COLO829 (cell line): ENCODE measurements around the gene SNRK.
A peak's percentile ranks its signal among the peaks of the same experiment; 100 is the strongest.

Experiments used
- DNase-seq: peaks from one replicate; pipeline ENCODE4 v3.0.0; 2012; ENCODE audit warnings: low spot score

The SNRK gene, protein sequence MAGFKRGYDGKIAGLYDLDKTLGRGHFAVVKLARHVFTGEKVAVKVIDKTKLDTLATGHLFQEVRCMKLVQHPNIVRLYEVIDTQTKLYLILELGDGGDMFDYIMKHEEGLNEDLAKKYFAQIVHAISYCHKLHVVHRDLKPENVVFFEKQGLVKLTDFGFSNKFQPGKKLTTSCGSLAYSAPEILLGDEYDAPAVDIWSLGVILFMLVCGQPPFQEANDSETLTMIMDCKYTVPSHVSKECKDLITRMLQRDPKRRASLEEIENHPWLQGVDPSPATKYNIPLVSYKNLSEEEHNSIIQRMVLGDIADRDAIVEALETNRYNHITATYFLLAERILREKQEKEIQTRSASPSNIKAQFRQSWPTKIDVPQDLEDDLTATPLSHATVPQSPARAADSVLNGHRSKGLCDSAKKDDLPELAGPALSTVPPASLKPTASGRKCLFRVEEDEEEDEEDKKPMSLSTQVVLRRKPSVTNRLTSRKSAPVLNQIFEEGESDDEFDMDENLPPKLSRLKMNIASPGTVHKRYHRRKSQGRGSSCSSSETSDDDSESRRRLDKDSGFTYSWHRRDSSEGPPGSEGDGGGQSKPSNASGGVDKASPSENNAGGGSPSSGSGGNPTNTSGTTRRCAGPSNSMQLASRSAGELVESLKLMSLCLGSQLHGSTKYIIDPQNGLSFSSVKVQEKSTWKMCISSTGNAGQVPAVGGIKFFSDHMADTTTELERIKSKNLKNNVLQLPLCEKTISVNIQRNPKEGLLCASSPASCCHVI

DNA sequence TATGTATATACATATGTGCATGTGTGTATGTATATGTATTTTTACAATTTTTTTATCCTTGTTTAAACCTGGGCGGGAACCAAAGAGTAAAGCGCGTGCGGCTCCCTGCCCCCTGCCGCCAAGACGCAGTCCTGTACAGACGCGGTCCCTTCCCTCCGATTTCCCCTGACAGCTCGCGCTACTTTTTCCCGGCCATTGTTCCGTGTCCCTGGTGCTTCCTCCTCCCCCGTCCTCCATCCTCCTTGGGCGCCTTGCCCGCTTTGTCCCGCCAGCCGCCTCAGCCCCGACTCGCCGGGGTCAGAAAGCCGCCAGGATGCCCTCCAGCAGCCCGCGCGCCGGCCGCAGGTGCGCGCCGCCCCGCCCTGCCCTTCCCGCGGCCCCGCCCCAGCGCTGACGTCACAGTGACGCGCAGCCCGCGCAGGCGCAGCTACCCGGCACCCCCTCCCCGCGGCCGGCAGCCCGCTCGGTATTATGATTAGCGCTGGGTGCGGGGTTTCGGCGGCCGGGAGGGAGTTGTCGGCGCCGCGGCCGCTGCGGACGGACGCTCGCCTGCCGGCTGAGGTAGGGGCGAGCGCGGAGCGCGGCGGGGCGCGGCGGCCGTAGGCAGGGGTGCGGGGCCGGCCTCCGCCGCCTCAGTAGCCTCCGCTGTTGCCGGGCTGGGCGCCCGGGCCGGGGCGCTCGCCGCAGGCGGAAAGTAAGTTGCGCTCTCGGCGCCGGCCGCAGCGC is at the start of gene SNRK:
Gene SNRK (plus strand): TSS at position 426 of the 726 bp plus-strand sequence. CDS start 16,664 bp downstream, outside the sequence.
- peak; percentile 93 for DNase-seq

DNA sequence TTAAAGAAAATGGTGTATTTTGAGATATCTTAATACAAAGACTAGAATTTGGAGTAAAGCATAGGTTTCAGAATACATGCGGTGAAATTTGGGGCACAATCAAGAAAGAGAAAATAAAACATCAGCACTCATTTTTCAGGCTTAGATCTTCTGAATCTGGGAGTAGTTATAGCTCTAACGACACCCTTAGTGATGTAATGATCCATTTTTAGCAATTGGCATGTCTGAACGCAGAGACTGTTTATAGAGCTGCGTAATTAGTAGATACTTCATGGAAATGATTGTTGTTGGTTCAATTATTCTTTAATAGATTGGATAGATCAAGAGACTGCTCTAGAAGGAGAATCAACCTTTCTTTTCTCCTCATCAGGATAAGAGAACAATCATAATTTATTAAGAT is 47.5 kb upstream of the SNRK start:
- DNase-seq = no peak

DNA sequence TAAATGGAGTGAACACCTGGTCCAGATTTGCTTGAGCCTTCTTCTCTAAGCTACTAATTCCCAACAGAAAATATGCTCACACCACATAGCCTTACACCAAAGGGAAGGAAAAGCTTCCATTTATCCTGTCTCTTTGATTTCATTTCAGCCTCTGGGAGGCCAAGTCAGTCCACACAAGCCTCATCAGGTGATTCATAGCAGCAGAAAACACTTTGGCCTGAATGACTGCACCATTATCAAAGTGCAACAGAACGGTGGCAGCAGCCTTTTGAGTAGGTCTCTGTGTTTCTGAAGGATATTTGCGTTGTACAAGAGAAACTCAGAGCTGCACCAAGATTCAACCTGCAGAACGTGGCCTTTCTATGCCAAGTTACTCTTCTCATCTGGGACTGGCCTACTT is 46.6 kb upstream of the SNRK start:
- DNase-seq = no peak

DNA sequence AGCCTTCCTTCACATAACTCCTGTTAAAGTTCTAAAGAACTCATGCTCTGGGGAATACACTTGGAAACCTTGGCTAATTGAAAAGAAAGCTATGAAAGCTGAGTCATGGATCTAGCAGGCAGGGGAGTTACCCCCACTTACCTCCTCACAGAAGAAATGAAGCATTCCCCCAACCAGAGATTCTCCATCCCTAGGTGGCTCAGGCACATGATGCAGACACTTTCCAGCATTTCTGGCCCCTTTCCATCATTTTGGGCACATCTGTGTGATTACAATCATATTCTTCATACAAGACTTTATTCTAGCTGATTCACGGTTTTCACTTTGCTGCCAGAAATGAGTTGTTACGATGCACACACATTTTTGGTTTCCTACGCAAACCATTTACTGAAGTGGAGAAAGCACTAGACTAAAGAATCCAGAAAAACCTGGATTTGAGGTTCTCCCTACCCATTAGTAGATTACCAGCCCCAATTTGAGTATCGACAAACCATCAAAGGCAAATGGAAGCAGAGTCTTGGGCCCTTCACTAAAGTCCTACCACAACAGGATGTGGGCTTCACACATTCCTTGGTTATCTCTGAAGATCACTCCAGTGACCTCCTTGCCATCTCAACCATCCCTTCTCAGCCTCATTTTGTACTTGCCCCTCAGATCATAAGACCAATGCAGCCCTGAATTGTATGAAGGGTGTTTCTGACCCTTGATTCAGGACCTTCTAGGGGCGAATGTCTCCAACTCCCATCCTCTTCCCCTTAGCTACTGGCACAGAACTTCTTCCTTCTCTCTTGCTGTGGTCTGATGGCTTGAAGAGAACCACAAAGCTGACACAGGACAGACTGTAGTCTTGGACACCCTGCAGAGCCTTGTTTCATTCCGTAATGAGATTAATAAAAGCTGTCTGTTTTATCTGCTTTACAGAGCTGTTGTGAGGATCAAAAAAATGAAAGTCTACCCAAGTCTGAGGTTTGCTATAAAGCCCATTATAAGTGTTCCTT is 42.5 kb upstream of the SNRK start:
- DNase-seq = no peak

DNA sequence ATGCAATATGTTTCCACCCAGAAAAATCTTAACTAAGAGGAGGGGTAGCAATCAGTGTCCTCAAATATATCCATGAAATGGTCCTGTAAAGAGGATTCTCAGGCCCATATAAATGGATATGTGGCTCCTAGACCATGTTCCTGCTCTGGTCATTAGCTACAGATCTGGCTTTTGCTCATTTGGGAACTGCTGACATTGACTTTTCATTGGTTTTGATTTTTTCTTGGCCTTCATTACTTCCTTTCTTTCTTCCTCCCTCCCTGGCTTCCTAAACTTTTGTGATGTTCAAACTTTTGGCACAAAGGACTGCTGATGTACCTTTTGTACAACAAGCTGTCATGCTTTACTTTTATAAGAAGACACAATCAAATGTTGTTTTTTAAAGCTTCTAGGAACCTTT is 41.6 kb upstream of the SNRK start:
- DNase-seq = no peak

DNA sequence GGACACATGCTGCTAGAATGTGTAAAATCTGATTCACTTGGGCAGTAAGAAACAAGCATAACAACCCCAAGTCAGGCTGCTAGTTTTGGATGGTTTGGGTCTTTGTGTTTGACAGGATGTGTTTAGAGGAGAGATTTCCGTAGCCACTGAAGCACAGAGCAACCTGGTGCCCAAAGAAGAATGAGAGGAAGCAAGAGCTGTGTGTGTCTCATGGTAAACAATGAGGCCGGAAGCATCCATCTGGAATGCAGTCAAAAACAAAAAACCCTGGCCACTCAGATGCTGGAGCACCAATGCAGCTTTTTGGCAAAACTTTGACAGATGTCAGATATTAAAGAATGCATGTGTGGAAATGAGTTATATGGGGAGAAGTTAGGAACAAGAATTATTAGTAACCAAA is 39.4 kb upstream of the SNRK start:
- no peak for DNase-seq

DNA sequence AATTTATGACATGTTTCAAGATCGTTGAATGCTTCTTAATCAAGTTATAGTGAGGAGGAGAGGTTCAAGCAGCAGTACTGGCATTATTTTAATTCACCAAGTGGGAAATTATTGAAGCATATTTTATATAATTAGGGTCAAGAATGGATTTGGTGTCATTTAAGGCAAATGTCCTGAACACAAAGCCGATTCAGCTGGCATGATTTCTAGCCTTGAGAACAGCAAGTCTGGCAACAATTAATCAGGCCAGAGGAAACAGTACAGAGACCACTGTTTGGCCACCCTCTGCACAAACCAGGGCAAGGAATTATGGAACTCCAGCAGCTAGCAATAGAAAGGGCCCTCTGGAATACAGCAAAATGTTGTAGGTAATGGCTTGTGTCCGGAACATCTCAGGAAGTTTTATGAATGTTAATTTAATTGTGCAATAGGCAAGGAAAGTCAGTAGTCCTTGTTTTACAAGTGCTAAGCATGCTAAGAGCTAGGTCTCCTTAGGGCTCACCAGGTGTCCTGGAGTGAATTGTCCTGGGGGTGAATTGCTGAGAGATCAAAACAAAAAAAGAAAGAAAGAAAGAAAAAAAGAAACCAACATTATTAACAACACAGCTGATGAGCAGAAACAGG is 38.7 kb upstream of the SNRK start:
- no peak for DNase-seq

DNA sequence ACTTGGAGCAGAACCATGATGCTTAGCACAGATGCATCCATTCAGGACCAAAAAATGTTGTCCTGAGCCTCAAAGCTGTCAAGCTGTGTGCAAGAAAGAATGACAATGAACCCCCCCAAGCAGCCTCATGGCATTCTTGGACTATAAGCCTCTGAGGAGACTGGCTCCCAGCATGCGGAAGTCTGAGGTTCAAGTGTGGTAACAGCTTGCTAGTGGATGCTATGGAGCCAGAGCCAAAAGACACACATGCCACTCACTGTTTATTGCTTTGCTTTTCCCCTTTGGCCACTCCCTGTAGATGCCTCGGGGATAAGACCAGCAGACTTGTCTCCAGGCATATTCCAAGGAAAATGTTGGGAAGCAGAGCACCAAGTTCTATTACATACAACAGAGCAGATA is 38.2 kb upstream of the SNRK start:
- DNase-seq = no peak

DNA sequence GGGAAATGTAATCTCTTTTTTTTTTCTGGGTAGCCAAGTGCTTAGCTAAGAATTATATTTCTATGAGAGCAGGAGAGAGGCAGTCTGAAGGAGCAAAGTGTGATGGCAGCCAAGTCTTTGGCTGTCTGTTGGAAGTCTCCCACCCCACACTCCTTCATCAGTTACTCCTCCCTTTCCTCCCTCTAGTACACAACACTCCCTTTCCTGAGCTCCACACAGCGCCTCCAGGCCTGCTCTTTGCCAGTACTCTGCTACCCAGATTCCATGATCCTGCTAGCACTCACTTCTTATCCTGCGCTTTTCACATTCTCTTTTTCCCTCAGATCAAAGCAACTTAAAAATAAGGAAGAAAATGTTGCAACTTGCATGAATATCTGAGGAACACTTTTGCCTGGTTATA is 37.4 kb upstream of the SNRK start:
- no peak for DNase-seq

DNA sequence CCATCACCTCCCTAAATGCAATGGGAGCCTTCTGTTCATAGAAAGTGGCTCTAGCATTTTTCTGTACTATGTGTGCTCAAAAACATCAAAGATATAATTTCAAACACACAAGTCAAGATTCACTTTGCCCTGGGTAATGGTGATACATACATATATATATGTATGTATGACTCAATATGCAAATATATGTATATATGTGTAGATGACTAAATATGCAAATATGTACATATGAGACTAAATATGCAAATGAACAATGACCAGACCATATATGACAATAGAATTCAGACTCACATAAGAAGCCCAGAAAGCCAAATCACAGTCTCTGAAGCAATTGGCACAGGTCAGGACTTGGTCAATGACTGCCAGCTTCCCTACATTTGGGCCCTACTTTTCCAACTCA is 36.9 kb upstream of the SNRK start:
- DNase-seq = no peak

DNA sequence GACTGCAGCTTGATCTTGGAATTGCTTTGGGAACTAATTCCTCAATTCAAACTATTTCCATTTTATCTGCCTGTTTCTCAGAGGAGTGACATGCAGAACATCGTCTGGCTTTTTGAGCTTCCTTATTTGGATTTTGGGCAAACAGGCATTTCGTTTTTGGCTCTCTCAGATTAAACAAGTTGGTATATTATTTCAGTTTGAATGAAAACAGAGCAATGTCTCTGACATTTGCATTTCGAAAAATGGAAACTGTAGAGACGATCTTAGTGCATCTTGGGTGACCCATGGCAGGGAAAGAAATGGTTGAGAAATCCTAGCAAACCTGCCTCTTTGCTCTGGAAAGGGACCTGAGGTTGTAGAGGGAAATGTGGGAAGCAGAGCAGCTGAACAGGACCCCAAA is 33.0 kb upstream of the SNRK start:
- DNase-seq = no peak

DNA sequence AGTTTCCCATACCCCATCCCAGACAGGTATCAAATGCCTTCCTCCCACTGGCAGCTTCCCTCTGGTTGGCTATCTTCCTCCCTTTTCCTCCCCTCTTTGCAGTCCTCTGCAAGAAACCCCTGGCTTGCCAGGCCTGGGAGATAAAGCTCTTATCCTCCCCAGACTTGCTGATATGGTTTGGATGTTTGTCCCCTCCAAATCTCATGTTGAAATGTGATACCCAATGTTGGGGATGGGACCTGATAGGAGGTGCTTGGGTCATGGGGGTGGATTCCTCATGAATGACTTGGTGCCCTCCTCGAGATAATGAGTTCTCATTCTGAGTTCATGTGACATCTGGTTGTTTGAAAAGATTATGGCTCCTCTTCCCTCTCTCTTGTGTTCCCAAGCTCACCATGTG is 32.2 kb upstream of the SNRK start:
- no peak for DNase-seq

DNA sequence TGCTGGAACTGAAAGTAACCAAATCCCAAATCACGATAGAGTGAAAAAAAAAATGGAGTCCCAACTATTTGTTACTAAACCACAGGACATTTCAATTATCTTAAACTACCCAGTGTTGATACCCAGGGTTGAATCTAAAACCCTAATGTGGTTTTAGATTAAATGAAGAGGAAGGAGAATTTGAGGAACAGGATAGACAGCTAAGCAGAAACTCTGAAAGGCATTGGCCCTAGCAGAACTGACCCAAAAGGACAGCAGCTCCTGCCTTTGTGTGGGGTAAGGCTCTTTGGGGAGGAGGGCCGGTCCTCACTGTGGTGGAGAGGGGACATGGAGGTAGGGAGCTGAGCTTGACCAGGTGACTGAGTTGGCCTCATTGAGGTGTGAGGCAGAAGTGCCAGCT is 30.7 kb upstream of the SNRK start:
- no peak for DNase-seq

DNA sequence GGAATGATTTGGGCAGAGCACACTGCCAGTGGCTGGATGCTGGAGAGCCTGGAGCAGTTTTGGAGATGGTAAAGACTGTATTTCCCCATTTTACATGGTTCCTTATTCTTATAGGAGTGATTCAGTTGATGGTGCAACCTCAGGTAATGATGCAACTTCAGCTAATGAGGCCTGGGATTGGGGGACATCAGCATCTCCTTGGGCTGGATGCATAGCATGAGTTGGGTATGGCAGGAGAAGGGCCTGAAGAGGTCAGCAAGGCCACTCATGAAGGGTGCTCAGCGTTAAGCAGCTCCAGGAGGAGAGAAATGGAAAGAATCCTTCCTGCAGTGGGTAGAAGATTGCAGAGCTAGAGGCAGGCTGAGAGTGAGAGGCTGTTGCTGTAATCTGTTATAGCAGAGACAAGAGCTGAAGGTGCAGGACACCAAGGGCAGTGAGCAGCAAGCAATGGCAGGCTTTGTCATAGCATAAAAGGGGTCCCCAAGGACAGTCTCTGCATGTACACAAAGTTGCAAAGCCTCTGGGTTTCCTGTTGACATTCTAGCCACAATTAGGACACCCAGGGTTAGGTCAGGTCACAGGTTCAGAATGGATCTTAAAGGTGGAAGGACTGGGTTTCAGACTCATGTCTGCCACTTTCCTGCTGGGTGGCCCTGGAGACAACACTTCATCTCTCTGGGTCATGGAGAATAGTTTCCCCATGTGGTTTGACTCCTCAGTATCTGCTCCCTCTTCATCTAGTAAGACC is 29.5 kb upstream of the SNRK start:
- no peak for DNase-seq

DNA sequence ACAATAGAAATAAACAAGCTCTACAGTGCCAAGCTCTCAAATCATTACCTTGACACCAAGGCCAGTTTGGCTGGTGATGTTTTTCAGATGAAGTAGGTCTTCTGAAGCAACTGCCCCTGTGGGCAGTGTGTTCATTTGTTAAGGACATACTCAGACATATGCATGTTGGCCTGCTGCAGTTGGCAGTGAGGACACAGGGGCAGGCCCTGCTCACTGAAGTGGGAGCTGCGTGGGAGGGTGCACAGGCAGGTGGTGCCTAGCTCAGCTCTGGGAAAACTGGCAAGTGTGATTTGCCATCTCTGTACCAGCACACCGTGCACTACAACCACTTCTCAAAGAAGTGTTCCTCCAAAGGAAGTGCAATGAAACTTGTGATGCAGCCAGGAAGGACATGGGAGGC is 28.5 kb upstream of the SNRK start:
- DNase-seq = no peak

DNA sequence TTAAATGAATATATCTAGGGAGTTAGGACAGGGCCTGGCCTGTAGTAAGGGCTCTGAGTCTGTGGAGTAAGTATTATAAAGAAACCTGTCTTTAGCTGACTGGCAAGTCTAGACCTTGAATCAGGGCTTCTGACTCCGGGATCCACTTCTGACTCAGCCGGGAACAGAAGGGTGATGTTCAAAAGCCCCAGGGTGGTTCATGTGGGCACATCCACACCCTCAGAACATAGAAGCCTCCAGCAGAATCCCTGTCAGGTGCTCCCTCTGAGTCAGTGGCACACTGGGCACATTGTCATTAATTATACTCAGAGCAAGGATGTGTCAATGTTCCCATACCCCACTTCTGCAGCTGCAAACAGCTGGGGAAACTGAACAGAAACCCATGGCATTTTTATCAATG is 26.7 kb upstream of the SNRK start:
- peak; percentile 81 for DNase-seq

DNA sequence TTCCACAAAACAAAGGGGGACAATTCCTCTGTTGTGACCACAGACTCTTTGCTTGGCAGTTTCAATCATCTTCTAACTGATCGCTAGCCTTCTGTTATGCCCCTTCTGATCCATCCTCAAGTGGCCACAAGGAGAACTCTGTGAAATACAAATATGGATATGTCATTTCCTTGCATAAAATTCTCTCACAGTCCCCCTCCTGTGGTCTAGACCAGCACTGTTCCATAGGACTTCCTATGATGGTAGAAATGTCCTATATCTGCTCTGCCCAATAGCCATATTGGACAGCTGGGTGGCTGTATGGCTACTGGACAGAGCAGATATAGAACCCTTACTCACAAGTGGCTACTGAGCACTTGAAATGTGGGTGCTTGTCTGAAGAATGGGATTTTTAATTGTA is 25.9 kb upstream of the SNRK start:
- no peak for DNase-seq

DNA sequence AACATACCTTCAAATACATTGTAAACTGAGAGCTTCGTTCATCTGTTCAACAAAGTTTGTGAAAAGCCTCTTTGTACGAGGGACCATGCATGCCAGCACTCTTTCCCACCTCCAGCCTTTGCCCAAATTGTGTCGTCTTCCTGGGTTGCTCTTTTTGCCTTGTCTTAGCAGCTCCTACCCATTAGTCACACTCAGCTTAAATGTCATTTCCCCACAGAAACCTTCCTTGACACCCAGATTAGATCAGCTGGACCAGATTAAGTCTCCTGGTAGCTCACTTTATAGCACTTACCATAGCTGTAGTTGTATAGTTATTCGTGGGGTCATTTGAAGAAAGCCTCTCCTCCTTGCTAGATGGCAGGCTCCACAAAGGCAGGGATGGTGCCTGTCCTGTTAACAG is 24.1 kb upstream of the SNRK start:
- DNase-seq = no peak

DNA sequence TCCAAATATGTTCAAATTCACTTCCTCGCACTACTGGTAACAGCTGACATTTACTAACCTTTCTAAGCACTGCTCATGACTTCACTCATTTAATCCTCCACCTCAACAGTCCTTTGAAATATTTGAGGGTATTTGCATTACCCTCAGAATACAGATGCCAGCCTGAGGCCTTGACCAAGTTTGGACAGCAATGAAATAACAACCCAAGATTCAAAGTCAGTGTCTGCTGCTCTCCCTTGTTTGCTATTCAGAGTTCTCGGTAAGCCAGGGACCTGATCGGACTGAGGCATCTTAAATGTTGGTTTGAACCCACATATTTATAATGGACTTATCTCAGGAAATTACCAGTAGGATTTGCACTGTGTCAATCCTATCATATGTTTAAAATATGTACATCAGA is 19.9 kb upstream of the SNRK start:
- no peak for DNase-seq

DNA sequence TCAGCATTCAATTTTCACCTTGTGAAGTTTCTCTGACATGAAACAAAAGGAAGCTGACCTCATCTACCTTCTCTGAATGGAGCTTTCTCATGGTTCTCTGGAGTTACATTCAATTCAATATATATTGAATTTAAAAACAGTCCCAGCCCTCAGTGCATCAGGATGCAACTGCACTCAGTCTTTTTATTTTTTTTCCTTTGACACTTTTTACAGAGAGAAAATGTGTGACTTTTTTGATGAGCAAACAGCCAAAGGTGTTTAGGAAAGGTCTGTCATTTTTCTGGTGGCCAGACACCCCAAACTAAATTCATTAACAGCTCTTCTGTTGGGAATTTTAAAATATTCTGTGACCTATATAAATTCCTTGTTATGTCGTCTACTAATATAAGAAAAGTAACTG is 19.3 kb upstream of the SNRK start:
- DNase-seq = no peak

DNA sequence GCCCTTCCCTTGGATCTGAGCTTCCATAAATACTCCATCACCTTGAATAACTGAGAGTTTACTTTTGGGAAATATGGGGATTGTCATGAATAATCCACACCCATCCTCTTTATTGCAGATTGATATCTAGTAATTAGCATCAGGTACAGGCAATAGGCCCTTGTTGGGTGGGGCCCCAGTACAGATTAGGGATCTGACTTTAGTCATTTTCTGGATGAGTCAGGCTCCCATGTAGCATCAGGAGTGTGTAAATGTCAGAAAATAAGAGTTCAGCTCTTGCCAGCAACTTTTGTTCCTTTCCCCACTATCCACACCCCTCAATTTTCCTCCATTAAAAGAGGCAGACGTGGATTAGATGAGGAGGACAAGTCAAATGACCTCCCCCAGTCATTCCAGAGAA is 17.7 kb upstream of the SNRK start:
- no peak for DNase-seq
